Stimulated activated CD4-positive, alpha-beta T cell treated with anti-CD3 and anti-CD28 coated beads, Interleukin-1b, Interleukin-23, amount 100 ng/mL, for 24 hours (primary cell): ENCODE data around the gene SNCAIP.

Source experiments
- DNase-seq, 4 experiments: peaks; one replicate each; pipeline ENCODE4 v3.0.0-alpha.2; 2020; ENCODE audit warnings: low read depth in 4 of 4, low spot score in 1 of 4

The SNCAIP gene

GRCh38 chr5:122493091-122494021 is 181.3 kb downstream of the SNCAIP start:
- no peak for DNase-seq

GRCh38 chr5:122494109-122494508 is 182.1 kb downstream of the SNCAIP start:
- no peak for DNase-seq

GRCh38 chr5:122498163-122498562 is 186.1 kb downstream of the SNCAIP start:
- no peak for DNase-seq

GRCh38 chr5:122499585-122499984 is 187.5 kb downstream of the SNCAIP start:
- no peak for DNase-seq

- no peak for DNase-seq
These were observed 188.4 kb downstream of the SNCAIP start for GRCh38 chr5:122500245-122501088.

- DNase-seq: no peak
These were observed 189.0 kb downstream of the SNCAIP start for GRCh38 chr5:122501089-122501435.

- DNase-seq: no peak
These were observed 195.0 kb downstream of the SNCAIP start for GRCh38 chr5:122507045-122507444.

- no peak for DNase-seq
These were observed 195.5 kb downstream of the SNCAIP start for GRCh38 chr5:122507581-122507980.

GRCh38 chr5:122508623-122509022 is 196.6 kb downstream of the SNCAIP start:
- no peak for DNase-seq
